GOT3 (cell line): ENCODE results near the gene HMGN1.

Source experiments
- DNase-seq: peaks from one replicate; lab custom pipeline; 2025; ENCODE audit warnings: mixed read lengths; lab: John Stamatoyannopoulos, UW

Gene HMGN1

DNA sequence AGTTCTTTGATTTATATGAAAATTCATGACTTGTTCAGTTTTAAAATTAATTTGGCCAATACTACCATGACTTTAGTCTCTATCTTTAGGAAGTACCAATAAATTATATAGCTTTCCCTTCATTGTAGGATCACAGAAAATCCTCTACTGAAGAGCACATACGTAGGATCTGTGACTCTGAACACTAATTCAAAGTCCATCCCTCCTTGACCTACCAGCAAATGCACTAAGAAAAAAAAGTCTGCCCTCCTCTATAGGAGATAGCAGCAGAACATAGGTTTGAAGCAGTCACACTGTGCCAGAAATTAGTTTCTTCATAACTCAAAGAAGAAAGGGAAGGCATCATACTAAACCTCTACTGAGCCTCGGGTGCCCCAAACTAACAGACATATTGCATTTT is 52.0 kb downstream of the HMGN1 start:
- no peak for DNase-seq
